ENCODE results near the gene SYNE1. TPM values are rescaled to one million over a fixed set of nuclear protein-coding genes. Genes with fewer than 3 reads are reported as not detected.

The SYNE1 gene
- polyA plus RNA-seq, 2 of the 4 experiments (the other 2 are of a cell fraction), result 10.5 to 28.5 TPM

DNA sequence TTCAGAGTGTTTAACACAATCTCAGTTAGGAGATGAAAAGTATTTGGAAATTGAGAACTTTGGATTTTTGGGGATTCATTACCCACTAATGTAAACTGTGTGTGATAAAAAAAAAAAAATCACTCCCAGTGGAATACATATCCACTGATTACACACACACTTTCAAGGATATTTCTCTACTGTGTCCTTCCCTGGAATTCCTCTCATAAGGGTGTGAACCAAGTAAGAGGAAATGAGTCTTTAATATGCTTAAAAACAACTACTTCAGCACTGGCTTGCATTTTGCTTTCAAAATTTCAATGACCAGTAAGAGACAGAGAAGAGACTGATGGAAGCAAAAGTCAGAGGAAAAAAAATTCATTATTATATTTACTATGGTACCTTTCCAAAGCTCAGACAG lies 36.1 kb upstream of the SYNE1 start (continued):
- no peak for TF ChIP-seq BCL3 (IDR thresholded peaks at IDR 0.05)

- H3K4me3 ChIP-seq, result no peak overlapping the region
- ChIA-PET POLR2A (no interaction called here), CTCF (interaction anchor here (1.4 to 2.8 kb wide), 3 partner anchors 34 to 185 kb away, joined by 3 to 11 read pairs (median 3); partner anchors contain the start of gene SYNE1)
- TF ChIP-seq SMC3 (IDR thresholded peaks at IDR 0.05), result no peak
- no peak for TF ChIP-seq RCOR1 (IDR thresholded peaks at IDR 0.05; ENCODE audit: low read depth, low read length)
- TF ChIP-seq MAFK (IDR thresholded peaks at IDR 0.05; ENCODE audit: partially characterized antibody), result no peak
- no peak for TF ChIP-seq RAD21 (conservative IDR thresholded peaks at IDR 0.05 in 1 of 2, IDR thresholded peaks at IDR 0.05 in 1 of 2)
- TF ChIP-seq HDAC2 (IDR thresholded peaks at IDR 0.05), result no peak
- no peak for TF ChIP-seq BCL3 (IDR thresholded peaks at IDR 0.05)
- TF ChIP-seq JUNB (IDR thresholded peaks at IDR 0.05), result no peak
- TF ChIP-seq NFE2L2 (conservative IDR thresholded peaks at IDR 0.05; ENCODE audit: low read length), result no peak
- TF ChIP-seq ZSCAN20 (CRISPR knock-in tag; IDR thresholded peaks at IDR 0.05), result no peak
- TF ChIP-seq EHMT2 (IDR thresholded peaks at IDR 0.05; ENCODE audit: low read depth), result no peak
- no peak for TF ChIP-seq FOXS1 (CRISPR knock-in tag; IDR thresholded peaks at IDR 0.05)
- TF ChIP-seq KDM5A (IDR thresholded peaks at IDR 0.05), result no peak
- no peak for TF ChIP-seq GATA3 (IDR thresholded peaks at IDR 0.05; ENCODE audit: borderline replicate concordance)
- TF ChIP-seq SREBF2 (IDR thresholded peaks at IDR 0.05), result no peak
- no peak for TF ChIP-seq JUN (IDR thresholded peaks at IDR 0.05)
- no peak for TF ChIP-seq TP53 (CRISPR knock-in tag; IDR thresholded peaks at IDR 0.05)
- no peak for TF ChIP-seq CBX8 (IDR thresholded peaks at IDR 0.05)
- TF ChIP-seq HOXB13 (CRISPR knock-in tag; IDR thresholded peaks at IDR 0.05; ENCODE audit: low read depth), result no peak
- no peak for TF ChIP-seq NR3C1 (IDR thresholded peaks at IDR 0.05)
- H3K9me3 ChIP-seq, result no peaks in the 10 kb centered on the region
- no peak for FAIRE-seq
- no peaks in the 10 kb centered on the region for H3K4me1 ChIP-seq
- H3K4me2 ChIP-seq, result no peak overlapping the region
- no peak for ATAC-seq
- no peak overlapping the region for H3K27ac ChIP-seq
- 32% methylated on average over 4 of the region's 4 CpGs for WGBS (ENCODE audit: missing lambda C conversion rate)
- no peak for DNase-seq (ENCODE audit: low read depth in 1 of 2, low spot score in 1 of 2)
Measured at GRCh38 chr6:152671171-152671570, 34.0 kb upstream of the SYNE1 start.

DNA sequence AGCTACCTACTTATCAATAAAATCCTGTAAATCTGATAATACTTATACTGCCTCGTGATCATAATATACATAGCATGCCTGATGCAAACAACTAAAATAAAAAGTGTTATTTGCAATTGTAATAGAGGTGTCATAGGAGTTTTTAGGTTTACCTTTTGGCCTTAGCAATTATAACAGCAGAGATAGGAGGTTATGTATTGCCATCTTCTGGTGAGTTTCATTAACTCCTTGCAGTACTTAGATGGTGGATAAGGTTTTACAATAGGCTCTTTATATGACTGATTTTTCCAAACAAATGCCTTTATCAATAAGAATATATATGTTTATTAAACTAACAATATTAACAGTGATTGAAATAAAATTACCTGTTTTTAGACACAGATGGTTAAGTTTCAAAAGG lies 32.7 kb upstream of the SYNE1 start:
- FAIRE-seq (no peak), DNase-seq (ENCODE audit: low read depth in 1 of 2, low spot score in 1 of 2) (peak; percentile 3 to 29), ATAC-seq (peak; percentile 64 to 82; a peak in 3 of 6 replicates)
- Histone ChIP-seq H3K4me2 (no peak overlapping the region), H3K9me3 (no peaks in the 10 kb centered on the region), H3K27ac (no peak overlapping the region), H3K4me1 (no peaks in the 10 kb centered on the region), H3K4me3 (no peak overlapping the region)
- TF ChIP-seq, protein P1, sequence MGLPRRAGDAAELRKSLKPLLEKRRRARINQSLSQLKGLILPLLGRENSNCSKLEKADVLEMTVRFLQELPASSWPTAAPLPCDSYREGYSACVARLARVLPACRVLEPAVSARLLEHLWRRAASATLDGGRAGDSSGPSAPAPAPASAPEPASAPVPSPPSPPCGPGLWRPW (IDR thresholded peaks at IDR 0.05), result no peak
- no peak for TF ChIP-seq TP53 (CRISPR knock-in tag; IDR thresholded peaks at IDR 0.05)
- TF ChIP-seq NR3C1 (IDR thresholded peaks at IDR 0.05), result no peak
- peak; percentile 63 for TF ChIP-seq CTCF (IDR thresholded peaks at IDR 0.05)
- no peak for TF ChIP-seq RFX5 (IDR thresholded peaks at IDR 0.05)
- peak; percentile 47 for TF ChIP-seq SMC3 (IDR thresholded peaks at IDR 0.05)
- no peak for TF ChIP-seq POLR2A (IDR thresholded peaks at IDR 0.05; ENCODE audit: low read length)
- TF ChIP-seq ZNF302 (CRISPR knock-in tag; IDR thresholded peaks at IDR 0.05), result no peak
- TF ChIP-seq MAFK (IDR thresholded peaks at IDR 0.05; ENCODE audit: partially characterized antibody), result no peak
- no peak for TF ChIP-seq MAZ (IDR thresholded peaks at IDR 0.05; ENCODE audit: borderline replicate concordance, low read depth, low read length)
- TF ChIP-seq BCL3 (IDR thresholded peaks at IDR 0.05), result no peak
- TF ChIP-seq, protein P2, sequence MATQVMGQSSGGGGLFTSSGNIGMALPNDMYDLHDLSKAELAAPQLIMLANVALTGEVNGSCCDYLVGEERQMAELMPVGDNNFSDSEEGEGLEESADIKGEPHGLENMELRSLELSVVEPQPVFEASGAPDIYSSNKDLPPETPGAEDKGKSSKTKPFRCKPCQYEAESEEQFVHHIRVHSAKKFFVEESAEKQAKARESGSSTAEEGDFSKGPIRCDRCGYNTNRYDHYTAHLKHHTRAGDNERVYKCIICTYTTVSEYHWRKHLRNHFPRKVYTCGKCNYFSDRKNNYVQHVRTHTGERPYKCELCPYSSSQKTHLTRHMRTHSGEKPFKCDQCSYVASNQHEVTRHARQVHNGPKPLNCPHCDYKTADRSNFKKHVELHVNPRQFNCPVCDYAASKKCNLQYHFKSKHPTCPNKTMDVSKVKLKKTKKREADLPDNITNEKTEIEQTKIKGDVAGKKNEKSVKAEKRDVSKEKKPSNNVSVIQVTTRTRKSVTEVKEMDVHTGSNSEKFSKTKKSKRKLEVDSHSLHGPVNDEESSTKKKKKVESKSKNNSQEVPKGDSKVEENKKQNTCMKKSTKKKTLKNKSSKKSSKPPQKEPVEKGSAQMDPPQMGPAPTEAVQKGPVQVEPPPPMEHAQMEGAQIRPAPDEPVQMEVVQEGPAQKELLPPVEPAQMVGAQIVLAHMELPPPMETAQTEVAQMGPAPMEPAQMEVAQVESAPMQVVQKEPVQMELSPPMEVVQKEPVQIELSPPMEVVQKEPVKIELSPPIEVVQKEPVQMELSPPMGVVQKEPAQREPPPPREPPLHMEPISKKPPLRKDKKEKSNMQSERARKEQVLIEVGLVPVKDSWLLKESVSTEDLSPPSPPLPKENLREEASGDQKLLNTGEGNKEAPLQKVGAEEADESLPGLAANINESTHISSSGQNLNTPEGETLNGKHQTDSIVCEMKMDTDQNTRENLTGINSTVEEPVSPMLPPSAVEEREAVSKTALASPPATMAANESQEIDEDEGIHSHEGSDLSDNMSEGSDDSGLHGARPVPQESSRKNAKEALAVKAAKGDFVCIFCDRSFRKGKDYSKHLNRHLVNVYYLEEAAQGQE (IDR thresholded peaks at IDR 0.05), result no peak
- TF ChIP-seq RAD21 (conservative IDR thresholded peaks at IDR 0.05 in 1 of 2, IDR thresholded peaks at IDR 0.05 in 1 of 2), result peak; percentile 70 to 71
- POLR2A ChIA-PET, result no interaction called here
- CTCF ChIA-PET, result interaction anchor here (0.9 to 2.8 kb wide), 6 partner anchors 11 to 381 kb away, joined by 3 to 11 read pairs (median 4); no protein-coding TSS in a partner anchor
- WGBS (ENCODE audit: missing lambda C conversion rate), result 3% methylated on average over 1 of the region's 1 CpG

All from A549 (cell line).